Ovary (tissue), 3 donors: Measurements from ENCODE around the gene GRXCR1.

Experiments used
- POLR2A ChIP-seq: fragments of 450-650 bp; IDR thresholded peaks from one replicate; pipeline ENCODE4 v1.6.1; 2017; ENCODE audit warnings: antibody characterized with exemption, mild to moderate bottlenecking, moderate library complexity
- TF ChIP-seq, protein P1 (sequence below), 3 donors: fragments of 450-650 bp in 2 of 3; fragments of 200-600 bp in 1 of 3; IDR thresholded peaks; one replicate each; pipeline versions ENCODE4 v1.5.1 to v1.8.0; 2016 to 2022; ENCODE audit warnings: antibody characterized with exemption in 3 of 3, mild to moderate bottlenecking in 1 of 3
- donor health status: DM: no; HTN: no; CAD: no.

DNA sequence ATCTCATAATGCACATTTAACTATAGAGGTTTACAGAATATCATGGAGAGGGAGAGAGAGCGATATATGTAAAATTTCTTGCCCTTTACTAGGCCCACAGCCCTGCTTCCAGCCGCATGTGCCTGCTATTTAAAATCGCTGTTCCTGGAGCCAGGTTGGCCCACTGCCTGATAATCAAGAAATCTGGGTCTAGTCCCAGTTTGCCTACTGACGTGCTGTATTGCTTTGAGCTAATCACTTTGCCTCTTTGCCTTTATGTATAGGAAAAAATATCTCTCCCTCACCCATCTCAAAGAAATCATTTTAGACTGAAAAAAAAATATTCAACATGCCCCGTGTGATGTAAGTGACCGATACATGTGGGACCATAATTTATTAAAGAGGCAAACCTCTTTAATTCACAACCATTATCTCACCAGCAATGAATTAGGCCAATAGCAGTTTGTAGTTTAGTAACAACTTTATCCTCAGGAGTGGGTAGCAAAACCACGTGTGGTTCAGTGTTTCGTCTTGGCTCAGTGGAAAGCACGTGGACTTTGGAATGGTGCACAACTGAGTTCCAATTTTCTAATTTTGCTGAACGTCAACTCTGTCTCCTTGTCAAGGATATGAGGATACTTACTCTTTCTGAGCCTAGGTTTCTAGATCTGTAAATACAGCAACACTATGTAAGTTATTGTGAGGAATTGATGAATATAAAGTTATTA is 62.6 kb downstream of the GRXCR1 start:
- TF ChIP-seq, protein P1, sequence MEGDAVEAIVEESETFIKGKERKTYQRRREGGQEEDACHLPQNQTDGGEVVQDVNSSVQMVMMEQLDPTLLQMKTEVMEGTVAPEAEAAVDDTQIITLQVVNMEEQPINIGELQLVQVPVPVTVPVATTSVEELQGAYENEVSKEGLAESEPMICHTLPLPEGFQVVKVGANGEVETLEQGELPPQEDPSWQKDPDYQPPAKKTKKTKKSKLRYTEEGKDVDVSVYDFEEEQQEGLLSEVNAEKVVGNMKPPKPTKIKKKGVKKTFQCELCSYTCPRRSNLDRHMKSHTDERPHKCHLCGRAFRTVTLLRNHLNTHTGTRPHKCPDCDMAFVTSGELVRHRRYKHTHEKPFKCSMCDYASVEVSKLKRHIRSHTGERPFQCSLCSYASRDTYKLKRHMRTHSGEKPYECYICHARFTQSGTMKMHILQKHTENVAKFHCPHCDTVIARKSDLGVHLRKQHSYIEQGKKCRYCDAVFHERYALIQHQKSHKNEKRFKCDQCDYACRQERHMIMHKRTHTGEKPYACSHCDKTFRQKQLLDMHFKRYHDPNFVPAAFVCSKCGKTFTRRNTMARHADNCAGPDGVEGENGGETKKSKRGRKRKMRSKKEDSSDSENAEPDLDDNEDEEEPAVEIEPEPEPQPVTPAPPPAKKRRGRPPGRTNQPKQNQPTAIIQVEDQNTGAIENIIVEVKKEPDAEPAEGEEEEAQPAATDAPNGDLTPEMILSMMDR (IDR thresholded peaks at IDR 0.05), result no peak
- no peak for TF ChIP-seq POLR2A
